GM18951 (cell line): ENCODE results near the gene MRPL11.

Experiments
- POLR2A ChIP-seq: IDR thresholded peaks from 4 replicates; pipeline ENCODE4 v1.6.1; 2011; ENCODE audit warnings: mild to moderate bottlenecking; ENCODE audit not compliant: insufficient read length, insufficient read depth; ENCODE audit errors: extremely low read depth
- in situ Hi-C: fragments of 300-500 bp; cut with MboI; formaldehyde crosslinking; loops from one replicate; pipeline ENCODE4 v1.12.0; 2022; ENCODE audit warnings: low sequenced_read_pairs, mixed read lengths, inconsistent platforms; ENCODE audit not compliant: unreplicated experiment

The MRPL11 gene

DNA sequence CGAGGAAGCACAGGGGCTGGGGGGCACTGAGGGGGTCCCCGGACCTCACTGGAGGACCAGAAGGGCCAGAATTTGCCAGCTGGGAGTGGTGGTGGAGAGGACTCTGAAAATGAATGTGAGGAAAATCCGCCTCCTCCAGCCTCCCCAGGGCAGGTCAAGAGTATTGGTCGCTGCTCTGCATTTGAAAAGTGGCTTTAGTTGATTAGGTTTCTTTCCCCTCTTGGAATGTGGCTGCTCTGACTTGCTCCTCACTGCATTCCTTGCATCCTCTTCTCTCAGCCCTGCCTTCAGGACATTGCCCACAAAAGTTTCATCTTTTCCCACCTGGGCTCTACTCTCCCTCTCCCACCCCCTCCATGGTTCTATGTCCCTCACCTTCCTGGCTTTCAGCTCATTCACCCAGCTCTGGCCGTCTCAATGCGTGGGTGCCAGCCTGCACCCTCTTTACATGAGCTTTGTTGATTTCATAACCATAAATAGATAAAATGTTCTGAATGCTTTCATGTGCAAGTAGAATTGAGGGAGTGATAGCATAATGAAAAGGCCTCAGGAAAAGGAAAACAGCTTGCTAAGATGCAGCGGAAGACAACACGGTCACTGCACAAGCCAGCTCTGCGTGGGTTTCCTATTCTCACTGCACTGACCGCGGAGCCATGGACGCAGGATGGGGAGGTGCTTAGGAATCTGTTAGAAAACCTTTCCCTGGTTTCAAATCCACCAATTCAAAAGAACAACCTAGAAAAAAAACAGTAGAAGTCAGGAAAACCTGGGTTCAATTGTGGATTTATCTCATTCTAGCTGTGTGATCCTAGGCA, 24.3 kb downstream of the MRPL11 start:
- in situ Hi-C loops = no loop called here
- no peak for TF ChIP-seq POLR2A

DNA sequence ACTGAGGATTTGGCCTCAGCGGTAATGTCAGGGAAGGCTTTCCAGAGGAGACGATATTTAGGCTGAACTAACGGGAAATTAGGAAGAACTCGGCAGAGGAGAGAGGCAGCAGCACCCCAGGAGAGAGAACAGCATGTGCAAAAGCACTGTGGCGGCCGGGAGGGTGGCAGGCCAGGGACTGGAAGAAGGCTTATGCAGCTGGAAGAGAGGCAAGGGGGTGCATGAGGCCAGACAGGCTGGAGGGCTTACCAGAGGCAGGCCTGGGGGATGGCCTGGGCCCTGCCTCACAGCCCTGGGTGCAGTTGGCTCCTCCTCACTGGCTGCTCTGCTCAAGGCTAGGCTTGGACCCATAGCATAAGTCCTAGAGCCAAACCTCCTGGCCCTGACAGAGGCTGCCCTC, 25.5 kb downstream of the MRPL11 start:
- no peak for TF ChIP-seq POLR2A
- in situ Hi-C loops = no loop called here

DNA sequence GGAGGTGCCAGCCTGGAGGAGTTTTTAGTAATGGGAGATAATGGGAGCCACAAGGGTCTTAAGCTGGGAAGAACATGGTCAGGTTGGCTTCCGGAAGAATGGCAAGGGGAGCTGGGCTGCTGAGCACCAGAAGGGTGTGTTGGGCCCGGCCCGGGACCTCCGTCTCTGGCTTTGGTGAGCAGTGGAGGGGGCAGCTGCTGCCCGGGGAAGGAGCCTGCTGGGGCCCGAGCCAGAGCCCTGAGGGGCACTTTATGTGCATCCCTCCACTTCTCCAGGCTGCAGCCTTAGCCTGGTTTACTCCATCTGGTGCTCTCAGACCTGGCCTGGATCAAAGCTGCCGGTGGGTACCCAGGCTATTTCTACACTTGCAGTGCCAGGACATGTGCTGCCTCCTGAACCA, 26.5 kb downstream of the MRPL11 start:
- in situ Hi-C loops = no loop called here
- no peak for TF ChIP-seq POLR2A

DNA sequence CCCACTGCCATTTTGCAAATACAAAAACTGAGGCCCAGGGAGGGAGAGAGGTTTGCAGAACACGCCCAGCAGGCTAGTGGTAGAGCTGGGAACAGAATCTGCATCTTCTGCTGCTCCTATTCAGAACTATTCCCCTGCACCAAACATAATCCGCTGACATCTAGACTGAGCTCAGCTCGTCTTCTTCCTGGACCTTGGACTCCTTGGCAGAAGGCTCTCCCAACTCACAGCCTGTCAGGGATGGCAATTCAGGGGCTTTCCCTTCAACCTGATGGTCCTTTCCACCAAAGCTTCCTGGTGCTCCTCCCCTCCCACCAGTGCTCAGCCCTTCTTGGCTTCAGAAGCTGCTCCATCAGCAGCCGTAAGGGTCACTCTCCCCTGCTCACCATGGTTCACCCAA, 27.3 kb downstream of the MRPL11 start:
- TF ChIP-seq POLR2A = no peak
- in situ Hi-C loops = no loop called here

DNA sequence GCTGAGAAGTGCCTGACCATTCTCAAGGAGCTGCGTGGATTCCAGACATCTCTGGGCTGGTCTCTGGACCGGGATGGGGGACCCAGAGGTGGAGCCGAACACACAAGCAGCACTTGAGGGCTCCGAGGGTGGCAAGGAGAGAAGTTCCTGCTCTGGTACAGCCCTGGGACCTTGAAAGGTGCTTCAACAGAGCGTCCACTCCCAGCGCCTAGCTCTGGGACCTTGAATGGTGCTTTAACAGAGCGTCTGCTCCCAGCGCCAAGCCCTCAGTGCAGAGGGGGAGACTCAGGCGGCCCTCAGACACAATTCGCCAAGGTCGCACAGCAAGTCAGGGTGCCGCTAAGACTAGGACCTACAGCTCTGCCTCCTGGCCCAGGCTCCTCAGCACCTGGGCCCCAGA, 28.5 kb downstream of the MRPL11 start:
- in situ Hi-C loops = no loop called here
- no peak for TF ChIP-seq POLR2A

DNA sequence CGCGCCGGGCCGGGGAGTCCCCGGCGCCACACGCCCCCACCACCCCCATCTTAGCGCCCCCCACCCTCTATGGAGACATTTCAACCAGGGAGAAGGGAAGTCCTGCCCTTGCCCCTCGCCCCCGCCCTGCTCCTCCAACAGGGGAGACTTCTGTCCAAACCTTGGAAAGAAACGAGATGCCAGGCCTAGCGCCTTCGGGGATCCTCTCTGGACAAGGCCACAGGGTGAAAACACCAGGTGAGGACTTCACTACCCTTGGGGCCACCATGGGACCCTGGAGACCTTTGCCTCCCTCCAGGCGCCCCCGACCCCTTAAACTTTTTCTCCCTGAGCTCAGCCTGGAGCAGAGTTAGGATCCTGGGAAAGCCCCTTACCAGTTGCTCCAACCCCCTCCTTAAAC, 29.4 kb downstream of the MRPL11 start:
- in situ Hi-C loops = loop anchor here (10.0 kb wide), 1 partner anchor 276 kb away; no protein-coding TSS in a partner anchor
- TF ChIP-seq POLR2A = no peak

DNA sequence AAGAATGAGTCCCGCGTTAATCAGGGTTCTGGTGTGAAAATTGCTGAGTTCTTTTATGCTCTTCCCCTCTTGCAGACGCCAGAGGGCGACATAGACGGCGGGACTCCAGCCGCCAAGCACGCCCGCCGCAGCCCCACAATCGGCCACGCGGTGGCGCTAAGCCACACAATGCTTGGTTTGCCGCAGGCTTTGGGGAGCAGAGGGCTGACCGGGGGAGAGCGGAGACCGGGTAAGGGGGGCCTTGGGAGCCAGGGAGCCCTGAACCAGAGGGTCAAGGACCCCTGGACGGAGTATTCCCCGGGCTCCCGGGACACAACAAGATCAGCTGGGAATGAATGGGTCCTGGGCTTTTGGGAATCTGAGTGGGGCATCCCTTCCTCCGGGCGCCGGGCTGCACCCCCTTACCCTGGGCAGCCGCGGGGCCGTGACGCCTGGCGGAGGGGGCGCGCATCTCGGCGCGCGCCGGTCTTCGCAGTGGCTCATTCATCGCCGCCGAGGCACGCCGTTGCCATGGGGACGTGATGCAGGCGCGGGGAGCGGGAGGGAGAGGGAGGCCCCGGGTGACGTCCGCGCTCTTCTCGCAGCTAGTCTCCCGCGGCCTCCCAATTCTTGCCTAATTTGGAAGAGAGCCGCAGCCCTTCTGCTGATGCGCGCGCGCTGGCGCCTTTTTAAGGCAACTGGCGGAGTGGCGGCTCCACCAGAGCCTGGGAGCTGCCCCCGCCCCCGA, 30.0 kb downstream of the MRPL11 start:
- TF ChIP-seq POLR2A = no peak
- in situ Hi-C loops = loop anchor here (10.0 kb wide), 1 partner anchor 276 kb away; no protein-coding TSS in a partner anchor

DNA sequence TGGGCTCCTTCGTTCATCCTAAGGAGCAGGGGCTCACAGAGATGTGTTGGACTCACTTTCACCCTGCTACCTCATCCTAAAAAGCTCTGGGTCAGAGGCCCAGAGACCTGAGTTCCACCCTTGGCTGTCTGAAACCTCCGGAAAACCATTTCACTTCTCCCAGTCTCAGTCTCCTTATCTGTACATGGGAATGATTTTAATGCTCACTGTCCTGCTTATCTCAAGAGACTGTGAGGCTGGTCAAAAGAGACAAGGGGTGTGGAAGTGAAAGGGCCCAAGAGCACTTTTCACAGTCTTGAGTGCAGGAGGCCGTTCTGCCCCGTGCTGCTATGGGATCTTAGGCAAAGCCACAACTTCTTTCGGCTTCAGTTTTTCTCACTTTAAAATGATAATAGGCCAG, 31.0 kb downstream of the MRPL11 start:
- in situ Hi-C loops = loop anchor here (10.0 kb wide), 1 partner anchor 277 kb away; no protein-coding TSS in a partner anchor
- no peak for TF ChIP-seq POLR2A

DNA sequence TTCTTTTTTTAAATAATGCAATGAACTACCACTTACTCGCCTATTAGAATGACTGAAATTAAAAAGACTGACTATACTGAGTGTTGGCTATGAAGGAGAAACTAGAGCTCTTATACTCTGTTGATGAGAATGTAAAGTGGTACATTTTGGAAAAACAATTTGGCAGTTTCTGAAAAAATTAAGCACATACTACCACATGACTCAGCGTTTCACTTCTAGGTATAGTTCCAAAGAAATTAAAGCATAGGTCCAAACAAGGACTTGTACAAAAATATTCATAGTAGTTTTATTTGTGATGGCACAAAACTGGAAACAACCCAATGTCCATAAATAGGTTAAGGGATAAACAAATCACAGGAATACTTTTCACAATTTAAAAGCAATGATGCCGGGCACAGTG, 44.7 kb downstream of the MRPL11 start:
- in situ Hi-C loops = no loop called here
- no peak for TF ChIP-seq POLR2A

DNA sequence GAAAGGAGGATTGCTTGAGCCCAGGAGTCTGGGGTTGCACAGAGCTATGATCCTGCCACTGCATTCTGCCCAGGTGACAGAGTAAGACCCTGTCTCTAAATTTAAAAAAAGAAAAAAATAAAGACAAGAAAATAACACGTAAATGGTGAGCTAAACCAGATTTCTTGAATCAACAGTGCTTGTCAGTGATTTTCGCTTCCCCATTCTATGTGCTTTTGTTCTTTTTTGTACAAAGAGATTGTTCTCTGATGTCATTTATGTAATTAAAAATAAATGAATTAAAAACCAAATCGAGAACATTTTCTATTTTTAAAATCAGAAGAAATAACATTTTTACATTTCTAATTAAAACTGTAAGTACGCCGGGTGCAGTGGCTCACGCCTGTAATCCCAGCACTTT, 47.3 kb downstream of the MRPL11 start:
- in situ Hi-C loops = no loop called here
- TF ChIP-seq POLR2A = no peak

DNA sequence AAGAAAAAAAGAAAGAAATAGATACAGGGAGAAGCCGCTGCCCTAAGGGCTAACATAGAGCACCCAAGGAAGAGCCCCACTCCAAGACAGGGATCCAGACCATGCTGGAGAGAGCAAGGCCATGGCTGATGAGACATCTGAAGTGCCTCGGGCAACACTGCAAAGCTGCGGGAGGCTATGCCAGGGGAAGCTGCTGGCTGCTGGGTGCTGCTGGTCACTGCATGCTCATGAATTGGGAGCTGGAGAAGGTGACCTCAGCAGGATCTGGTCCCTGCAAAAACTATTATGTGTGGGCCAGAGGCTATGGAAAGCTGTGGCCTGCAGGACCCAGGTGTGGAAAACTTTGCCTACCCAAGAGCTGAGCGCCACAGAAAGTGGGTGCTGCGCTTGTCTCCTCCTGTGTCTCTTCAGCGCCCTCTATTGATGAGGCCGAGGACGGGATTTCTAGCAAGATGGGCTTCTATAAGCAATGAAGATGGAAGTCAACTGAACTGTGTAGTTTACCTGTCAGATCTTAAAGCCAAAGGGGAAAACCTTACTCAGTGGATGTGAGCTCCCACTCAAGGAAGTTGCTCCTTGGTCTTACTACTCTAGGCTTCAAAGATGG, 49.8 kb downstream of the MRPL11 start:
- in situ Hi-C loops = no loop called here
- no peak for TF ChIP-seq POLR2A

DNA sequence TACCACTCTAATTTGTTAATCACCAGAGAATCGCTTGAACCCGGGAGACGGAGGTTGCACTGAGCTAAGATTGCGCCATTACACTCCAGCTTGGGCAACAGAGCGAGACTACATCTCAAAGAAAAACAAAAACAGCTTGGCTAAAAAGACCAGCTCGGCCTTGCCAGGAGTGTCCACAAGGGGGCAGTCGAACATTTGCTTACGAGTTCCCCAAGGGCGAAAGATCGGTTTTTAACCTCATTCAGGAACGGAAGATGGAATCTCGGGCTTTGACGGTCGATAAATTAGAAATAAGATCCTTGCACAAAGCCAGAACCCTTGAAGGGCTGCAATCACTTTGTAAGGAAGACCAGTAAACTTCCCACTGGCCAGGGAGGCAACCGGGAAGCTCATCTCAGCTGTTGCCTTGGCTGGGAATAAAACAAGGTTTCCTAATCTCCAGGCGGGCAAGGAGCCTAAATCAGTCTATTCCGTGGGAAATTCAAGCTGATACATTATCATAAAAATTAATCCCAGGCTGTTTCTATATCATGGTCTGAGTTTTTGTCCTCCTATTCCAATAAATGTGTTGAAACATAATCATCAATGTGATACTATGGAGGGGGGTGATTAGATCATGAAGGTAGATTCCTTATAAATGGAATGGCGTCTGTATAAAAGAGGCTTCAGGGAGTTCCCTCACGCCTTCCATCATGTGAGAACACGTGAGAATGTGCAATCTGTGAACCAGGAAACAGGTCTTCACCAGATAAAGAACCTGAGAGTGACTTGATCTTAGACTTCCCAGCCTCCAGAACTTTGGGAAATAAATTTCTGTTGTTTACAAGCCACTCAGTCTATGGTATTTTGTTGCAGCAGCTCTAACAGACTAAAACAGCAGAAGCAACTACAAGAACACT, 52.2 kb downstream of the MRPL11 start:
- in situ Hi-C loops = no loop called here

More for the DNA sequence above, 52.2 kb downstream of the MRPL11 start:
- TF ChIP-seq POLR2A = no peak
